Neural progenitor cell (in vitro differentiated cells): ENCODE data around the gene PNKP. TPM values are rescaled to one million over a fixed set of nuclear protein-coding genes. Genes with fewer than 3 reads are reported as not detected.

Source experiments
- DNase-seq: peaks from one replicate; pipeline ENCODE4 v3.0.0-alpha.2; 2016; ENCODE audit warnings: low spot score
- H2AFZ ChIP-seq: fragments of 200-600 bp; sonication (generic); replicated peaks from 2 replicates; pipeline ENCODE4 v1.6.1; 2016; ENCODE audit warnings: antibody characterized with exemption
- H3F3A ChIP-seq: fragments of 200-600 bp; sonication (generic); 2 replicates; pipeline ENCODE4 v1.6.1; 2016; ENCODE audit warnings: antibody characterized with exemption, low read depth
- H3K27ac ChIP-seq: fragments of 200-600 bp; sonication (generic); 2 replicates; pipeline ENCODE4 v1.5.1; 2016; ENCODE audit warnings: mild to moderate bottlenecking
- H3K27me3 ChIP-seq: fragments of 200-600 bp; sonication (generic); 2 replicates; pipeline ENCODE4 v1.6.1; 2016; ENCODE audit warnings: mild to moderate bottlenecking, moderate library complexity
- H3K36me3 ChIP-seq: fragments of 200-600 bp; sonication (generic); 2 replicates; pipeline ENCODE4 v1.5.1; 2016
- H3K4me1 ChIP-seq: fragments of 200-600 bp; sonication (generic); 2 replicates; pipeline ENCODE4 v1.6.1; 2016; ENCODE audit warnings: mixed run types
- H3K4me2 ChIP-seq: fragments of 200-600 bp; sonication (generic); 2 replicates; pipeline ENCODE4 v1.6.1; 2016
- H3K4me3 ChIP-seq: fragments of 200-600 bp; sonication (generic); 2 replicates; pipeline ENCODE4 v1.5.1; 2016
- H3K79me2 ChIP-seq: fragments of 200-600 bp; sonication (generic); 2 replicates; pipeline ENCODE4 v1.6.1; 2016; ENCODE audit warnings: low read depth
- H3K9ac ChIP-seq: fragments of 200-600 bp; sonication (generic); 2 replicates; pipeline ENCODE4 v1.6.1; 2016
- H3K9me3 ChIP-seq: fragments of 200-600 bp; sonication (generic); 2 replicates; pipeline ENCODE4 v1.5.1; 2016; ENCODE audit warnings: low read depth
- H4K20me1 ChIP-seq: fragments of 200-600 bp; sonication (generic); 2 replicates; pipeline ENCODE4 v1.6.1; 2016; ENCODE audit warnings: low read depth
- H3K27ac Mint-ChIP-seq: 3 replicates; pipeline ENCODE4 v1.8.0; 2021; ENCODE audit warnings: mixed read lengths
- H3K27me3 Mint-ChIP-seq: 2 replicates; pipeline ENCODE4 v1.8.0; 2022; ENCODE audit warnings: low read depth, mild to moderate bottlenecking, inconsistent platforms, moderate library complexity, mixed read lengths; ENCODE audit not compliant: insufficient read depth
- H3K36me3 Mint-ChIP-seq: 3 replicates; pipeline ENCODE4 v1.8.0; 2021; ENCODE audit warnings: mixed read lengths
- H3K4me1 Mint-ChIP-seq: 3 replicates; pipeline ENCODE4 v1.8.0; 2021; ENCODE audit warnings: mixed read lengths
- H3K4me3 Mint-ChIP-seq: 3 replicates; pipeline ENCODE4 v1.8.0; 2021; ENCODE audit warnings: mild to moderate bottlenecking, moderate library complexity, mixed read lengths
- H3K9me3 Mint-ChIP-seq: 3 replicates; pipeline ENCODE4 v1.8.0; 2020; ENCODE audit warnings: mixed read lengths
- EZH2 ChIP-seq: fragments of 200-600 bp; sonication (generic); IDR thresholded peaks from 2 replicates; pipeline ENCODE4 v1.6.1; 2017; ENCODE audit warnings: antibody characterized with exemption, mild to moderate bottlenecking, moderate library complexity
- EZH2phosphoT487 ChIP-seq: fragments of 200-600 bp; sonication (generic); IDR thresholded peaks from 2 replicates; pipeline ENCODE4 v1.6.1; 2017; ENCODE audit warnings: antibody characterized with exemption
- total RNA-seq: library from RNA; depleted of rRNA; stranded (reverse); fragments of >200 nt; gene quantifications from 2 replicates; pipeline ENCODE4 v1.2.3, GENCODE V29; 2015; ENCODE audit warnings: low replicate concordance
- TF ChIP-seq, protein P1 (sequence below): fragments of 200-600 bp; sonication (generic); IDR thresholded peaks from 2 replicates; pipeline ENCODE4 v1.5.1; 2017; ENCODE audit warnings: antibody characterized with exemption, mild to moderate bottlenecking

PNKP gene
- total RNA-seq, 1 donor from 2014 or later, result 41.1 TPM

GRCh38 chr19:49912965-49913685 is 45.7 kb upstream of the PNKP start:
- Histone ChIP-seq H3K27ac (no peak overlapping the region), H3K27me3 (no peaks in the 10 kb centered on the region), H3K9ac (no peak overlapping the region), H4K20me1 (peaks cover 84% of the 10 kb centered on the region), H3K36me3 (no peaks in the 10 kb centered on the region), H3F3A (peaks cover 8% of the 10 kb centered on the region), H3K4me1 (no peaks in the 10 kb centered on the region), H3K4me2 (no peak overlapping the region), H2AFZ (no peak overlapping the region), H3K9me3 (no peaks in the 10 kb centered on the region), H3K4me3 (no peak overlapping the region), H3K79me2 (peaks cover 73% of the 10 kb centered on the region)
- Mint-ChIP-seq H3K4me1 (peaks cover 6% of the 10 kb centered on the region), H3K27ac (no peak overlapping the region), H3K9me3 (peaks cover 3% of the 10 kb centered on the region), H3K4me3 (no peak overlapping the region), H3K27me3 (peaks cover 11% of the 10 kb centered on the region), H3K36me3 (peaks cover 43% of the 10 kb centered on the region)
- DNase-seq, result no peak
- TF ChIP-seq, protein P1, sequence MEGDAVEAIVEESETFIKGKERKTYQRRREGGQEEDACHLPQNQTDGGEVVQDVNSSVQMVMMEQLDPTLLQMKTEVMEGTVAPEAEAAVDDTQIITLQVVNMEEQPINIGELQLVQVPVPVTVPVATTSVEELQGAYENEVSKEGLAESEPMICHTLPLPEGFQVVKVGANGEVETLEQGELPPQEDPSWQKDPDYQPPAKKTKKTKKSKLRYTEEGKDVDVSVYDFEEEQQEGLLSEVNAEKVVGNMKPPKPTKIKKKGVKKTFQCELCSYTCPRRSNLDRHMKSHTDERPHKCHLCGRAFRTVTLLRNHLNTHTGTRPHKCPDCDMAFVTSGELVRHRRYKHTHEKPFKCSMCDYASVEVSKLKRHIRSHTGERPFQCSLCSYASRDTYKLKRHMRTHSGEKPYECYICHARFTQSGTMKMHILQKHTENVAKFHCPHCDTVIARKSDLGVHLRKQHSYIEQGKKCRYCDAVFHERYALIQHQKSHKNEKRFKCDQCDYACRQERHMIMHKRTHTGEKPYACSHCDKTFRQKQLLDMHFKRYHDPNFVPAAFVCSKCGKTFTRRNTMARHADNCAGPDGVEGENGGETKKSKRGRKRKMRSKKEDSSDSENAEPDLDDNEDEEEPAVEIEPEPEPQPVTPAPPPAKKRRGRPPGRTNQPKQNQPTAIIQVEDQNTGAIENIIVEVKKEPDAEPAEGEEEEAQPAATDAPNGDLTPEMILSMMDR, result peak; percentile 17
- TF ChIP-seq EZH2phosphoT487, result no peak

DNA sequence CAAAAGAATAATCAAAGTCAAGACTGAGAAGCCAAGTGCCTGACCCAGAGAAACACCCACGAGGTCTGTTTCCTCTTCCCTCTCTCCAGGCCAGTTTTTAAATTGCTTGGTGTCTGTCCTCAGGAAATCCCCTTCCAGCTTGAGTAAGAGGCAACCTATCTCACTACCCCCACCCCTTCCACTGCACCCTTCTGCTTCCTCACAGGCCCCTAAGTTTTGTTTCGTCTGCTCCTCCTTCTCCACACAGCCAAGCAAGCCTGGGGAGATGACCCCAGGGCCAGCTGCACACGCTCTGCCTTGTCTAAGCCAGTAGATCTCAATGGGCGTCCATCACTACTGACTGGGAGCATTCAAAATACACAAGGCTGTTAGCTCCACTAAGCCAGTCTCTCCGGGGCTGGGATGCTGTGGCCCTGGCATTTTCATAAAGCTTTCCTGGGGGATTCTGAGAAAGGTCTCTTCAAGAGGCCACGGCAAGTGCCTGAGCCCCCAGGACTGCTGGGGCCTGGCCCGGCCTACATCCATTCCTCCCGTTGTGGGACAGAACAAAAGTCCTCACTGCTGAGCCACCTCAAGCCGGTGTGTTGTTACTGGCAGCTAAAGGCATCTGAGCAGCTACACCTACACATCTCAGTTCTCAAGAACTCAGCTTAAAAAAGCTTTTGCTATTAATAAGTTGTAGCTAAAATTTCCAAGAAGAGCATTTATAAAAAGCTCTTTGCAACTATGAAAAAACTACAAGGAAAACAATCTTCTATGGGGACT is 44.2 kb upstream of the PNKP start:
- DNase-seq, result no peak
- H3F3A ChIP-seq, result no peaks in the 10 kb centered on the region
- no peaks in the 10 kb centered on the region for H3K36me3 ChIP-seq
- H4K20me1 ChIP-seq, result peaks cover 83% of the 10 kb centered on the region
- H3K4me3 Mint-ChIP-seq, result peak overlapping the region; percentile 52
- TF ChIP-seq, protein P1, result no peak
- no peak for TF ChIP-seq EZH2
- TF ChIP-seq EZH2phosphoT487, result no peak
- H3K79me2 ChIP-seq, result peaks cover 57% of the 10 kb centered on the region
- H3K27ac Mint-ChIP-seq, result peak overlapping the region; percentile 30
- H3K36me3 Mint-ChIP-seq, result peaks cover 43% of the 10 kb centered on the region
- H3K4me1 Mint-ChIP-seq, result peaks cover 3% of the 10 kb centered on the region
- no peak overlapping the region for H3K4me2 ChIP-seq
- no peak overlapping the region for H3K27ac ChIP-seq
- H3K27me3 ChIP-seq, result no peaks in the 10 kb centered on the region
- H3K4me1 ChIP-seq, result no peaks in the 10 kb centered on the region
- H3K27me3 Mint-ChIP-seq, result peaks cover 11% of the 10 kb centered on the region
- no peak overlapping the region for H3K9ac ChIP-seq
- H2AFZ ChIP-seq, result no peak overlapping the region
- no peaks in the 10 kb centered on the region for H3K9me3 ChIP-seq
- no peak overlapping the region for H3K4me3 ChIP-seq
- peaks cover 3% of the 10 kb centered on the region for H3K9me3 Mint-ChIP-seq

DNA sequence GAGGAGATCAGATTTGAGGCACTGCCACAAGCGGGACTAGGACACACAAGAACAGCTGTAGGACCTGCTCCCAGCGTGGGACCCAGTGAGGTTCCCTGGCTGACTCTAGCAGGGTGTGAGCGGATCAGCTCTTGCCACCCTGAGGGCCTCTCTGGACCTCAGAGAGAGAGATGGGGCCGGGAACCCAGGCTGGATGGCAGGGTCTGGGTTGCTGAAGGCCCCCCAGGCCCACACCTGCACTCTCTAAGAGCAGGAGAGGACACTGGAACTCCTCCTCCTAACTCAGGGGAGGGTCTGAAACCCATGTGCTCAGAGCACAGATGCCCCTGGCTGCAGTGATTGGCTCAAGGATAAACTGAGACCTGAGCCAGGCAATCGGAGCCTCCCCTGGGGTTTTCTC is 42.8 kb upstream of the PNKP start:
- peaks cover 43% of the 10 kb centered on the region for H3K79me2 ChIP-seq
- peaks cover 40% of the 10 kb centered on the region for H3K36me3 Mint-ChIP-seq
- H3K9me3 Mint-ChIP-seq, result no peaks in the 10 kb centered on the region

More for the DNA sequence above, 42.8 kb upstream of the PNKP start:
- DNase-seq, result no peak
- H3K4me3 Mint-ChIP-seq, result no peak overlapping the region
- peaks cover 12% of the 10 kb centered on the region for H3K27me3 Mint-ChIP-seq
- H3K36me3 ChIP-seq, result no peaks in the 10 kb centered on the region
- H4K20me1 ChIP-seq, result peaks cover 81% of the 10 kb centered on the region
- no peaks in the 10 kb centered on the region for H3K9me3 ChIP-seq
- no peak overlapping the region for H3K4me2 ChIP-seq
- TF ChIP-seq EZH2, result no peak
- TF ChIP-seq, protein P1, result no peak
- TF ChIP-seq EZH2phosphoT487, result no peak
- H3K27me3 ChIP-seq, result no peaks in the 10 kb centered on the region
- no peak overlapping the region for H3K27ac Mint-ChIP-seq
- no peak overlapping the region for H2AFZ ChIP-seq
- H3K4me3 ChIP-seq, result no peak overlapping the region
- peaks cover 7% of the 10 kb centered on the region for H3F3A ChIP-seq
- H3K27ac ChIP-seq, result no peak overlapping the region
- no peak overlapping the region for H3K9ac ChIP-seq
- no peaks in the 10 kb centered on the region for H3K4me1 ChIP-seq
- peaks cover 3% of the 10 kb centered on the region for H3K4me1 Mint-ChIP-seq
